HG03442 (cell line): ENCODE data around the gene FAT4.

Source experiments
- ATAC-seq: cut with Tn5 transposase; IDR thresholded peaks from one replicate; pipeline ENCODE4 v1.9.1; 2021; ENCODE audit warnings: mild to moderate bottlenecking, moderate library complexity; ENCODE audit not compliant: unreplicated experiment

FAT4 gene

GRCh38 chr4:125314676-125315575 is at the start of gene FAT4:
TSS of gene FAT4 (plus strand) at chr4:125314955. CDS start at chr4:125316412, 1,457 bp downstream.
- ATAC-seq, result peak; percentile 75

GRCh38 chr4:125265846-125266245 is 48.9 kb upstream of the FAT4 start:
- ATAC-seq, result no peak

GRCh38 chr4:125266901-125267604 is 47.7 kb upstream of the FAT4 start:
- no peak for ATAC-seq

GRCh38 chr4:125267630-125268029 is 47.1 kb upstream of the FAT4 start:
- no peak for ATAC-seq

- no peak for ATAC-seq
These were observed 46.5 kb upstream of the FAT4 start for GRCh38 chr4:125268068-125268755.

GRCh38 chr4:125276811-125277210 is 37.9 kb upstream of the FAT4 start:
- ATAC-seq, result no peak

GRCh38 chr4:125277790-125278189 is 37.0 kb upstream of the FAT4 start:
- ATAC-seq, result no peak

- no peak for ATAC-seq
These were observed 33.8 kb upstream of the FAT4 start for GRCh38 chr4:125280892-125281403.

- no peak for ATAC-seq
These were observed 31.0 kb upstream of the FAT4 start for GRCh38 chr4:125283707-125284279.

- no peak for ATAC-seq
These were observed 17.6 kb upstream of the FAT4 start for GRCh38 chr4:125297116-125297515.

- ATAC-seq, result no peak
These were observed 11.7 kb upstream of the FAT4 start for GRCh38 chr4:125303058-125303457.

GRCh38 chr4:125303821-125304220 is 10.9 kb upstream of the FAT4 start:
- ATAC-seq, result no peak

GRCh38 chr4:125306112-125306511 is 8.6 kb upstream of the FAT4 start:
- ATAC-seq, result no peak

- ATAC-seq, result no peak
These were observed 8.2 kb upstream of the FAT4 start for GRCh38 chr4:125306533-125306932.

GRCh38 chr4:125311503-125311902 is 3.3 kb upstream of the FAT4 start:
- ATAC-seq, result no peak

- ATAC-seq, result peak; percentile 50
These were observed 1.3 kb upstream of the FAT4 start for GRCh38 chr4:125313497-125313896.

- ATAC-seq, result no peak
These were observed 627 bp upstream of the FAT4 start for GRCh38 chr4:125313989-125314667.

- no peak for ATAC-seq
These were observed 1.0 kb downstream of the FAT4 start for GRCh38 chr4:125315576-125316400.

GRCh38 chr4:125316401-125316790 is 1.6 kb downstream of the FAT4 start:
- no peak for ATAC-seq
